Endothelial cell of umbilical vein (primary cell): ENCODE measurements around the gene TREH. TPM values are rescaled to one million over a fixed set of nuclear protein-coding genes. Genes with fewer than 3 reads are reported as not detected.

Source experiments
- BruUV-seq: library from RNA; stranded (reverse); fragments of 400-500 nt; replicated peaks from 2 replicates; lab custom pipeline; 2021; lab: Mats Ljungman, UMichigan
- CTCF ChIA-PET: fragments of 300-600, 350-600 bp; sonication (Branson Sonifier 250); formaldehyde crosslinking; loops from one replicate; lab custom pipeline; 2021; ENCODE audit warnings: antibody characterized with exemption, inconsistent platforms; lab: Charles Lee
- POLR2A ChIA-PET: fragments of 300-600, 350-600 bp; sonication (Branson Sonifier 250); formaldehyde crosslinking; loops from one replicate; lab custom pipeline; 2021; ENCODE audit warnings: antibody characterized with exemption, inconsistent platforms; lab: Charles Lee
- DNase-seq: peaks from one replicate; pipeline ENCODE4 v3.0.0-alpha.2; 2011; ENCODE audit warnings: low read depth, low spot score
- FAIRE-seq: peaks from 2 replicates; lab custom pipeline; 2011; peaks lifted over from hg19 to GRCh38; lab: Jason Lieb, UNC
- H2AFZ ChIP-seq: 2 replicates; pipeline ENCODE4 v1.6.0; 2012; ENCODE audit warnings: low read depth, low read length, control low read depth, inconsistent platforms
- H3K27ac ChIP-seq: 2 replicates; pipeline ENCODE4 v1.5.1; 2011; ENCODE audit warnings: low read depth, mild to moderate bottlenecking, control low read depth, low read length, moderate library complexity; ENCODE audit not compliant: insufficient read depth
- H3K27me3 ChIP-seq, 2 experiments: 2 replicates each; pipeline versions ENCODE4 v1.6.0 to v1.6.1; 2011; ENCODE audit warnings: low read length in 2 of 2, mixed read lengths in 1 of 2; ENCODE audit not compliant: control insufficient read depth in 2 of 2, insufficient read depth in 2 of 2
- H3K36me3 ChIP-seq, 2 experiments: 2 replicates in 1 of 2; 3 replicates in 1 of 2; pipeline ENCODE4 v1.5.1; 2011; ENCODE audit warnings: low read length in 2 of 2, mild to moderate bottlenecking in 1 of 2, moderate library complexity in 1 of 2; ENCODE audit not compliant: control insufficient read depth in 2 of 2, insufficient read depth in 2 of 2; ENCODE audit errors: extremely low read depth in 1 of 2
- H3K4me1 ChIP-seq: 3 replicates; pipeline ENCODE4 v1.5.1; 2011; ENCODE audit warnings: mild to moderate bottlenecking, low read length; ENCODE audit not compliant: control insufficient read depth, insufficient read depth; ENCODE audit errors: extremely low read depth
- H3K4me2 ChIP-seq: 2 replicates; pipeline ENCODE4 v1.6.1; 2011; ENCODE audit warnings: low read length, control low read depth, mixed read lengths; ENCODE audit not compliant: insufficient read depth
- H3K4me3 ChIP-seq, 3 experiments: fragments of 200-600 bp in 1 of 3; sonication (generic), shearing (Covaris generic) in 1 of 3; replicated peaks in 1 of 3; 2 replicates each; pipeline ENCODE4 v1.5.1; 2011 to 2016; ENCODE audit warnings: control low read depth in 3 of 3, low read length in 3 of 3, mild to moderate bottlenecking in 2 of 3, inconsistent platforms in 1 of 3, low read depth in 1 of 3, moderate library complexity in 1 of 3; ENCODE audit not compliant: insufficient read depth in 1 of 3
- H3K79me2 ChIP-seq: 2 replicates; pipeline ENCODE4 v1.6.0; 2012; ENCODE audit warnings: low read length, inconsistent platforms; ENCODE audit not compliant: control insufficient read depth, insufficient read depth
- H3K9ac ChIP-seq: replicated peaks from 2 replicates; pipeline ENCODE3; 2011; ENCODE audit warnings: low read length, control low read depth; ENCODE audit not compliant: insufficient read depth; ENCODE audit errors: extremely low read depth
- H3K9me1 ChIP-seq: replicated peaks from 3 replicates; pipeline ENCODE4 v1.6.0; 2011; ENCODE audit warnings: mild to moderate bottlenecking, low read length; ENCODE audit not compliant: control insufficient read depth, insufficient read depth; ENCODE audit errors: extremely low read depth
- H3K9me3 ChIP-seq: replicated peaks from 2 replicates; pipeline ENCODE4 v1.5.1; 2012; ENCODE audit warnings: low read length, inconsistent platforms; ENCODE audit not compliant: control insufficient read depth, insufficient read depth
- H4K20me1 ChIP-seq: replicated peaks from 2 replicates; pipeline ENCODE3; 2011; ENCODE audit warnings: mild to moderate bottlenecking, low read length; ENCODE audit not compliant: control insufficient read depth, insufficient read depth; ENCODE audit errors: extremely low read depth
- EZH2 ChIP-seq: IDR thresholded peaks from 2 replicates; pipeline ENCODE4 v1.6.1; 2012; ENCODE audit warnings: borderline replicate concordance, low read depth, mild to moderate bottlenecking, moderate library complexity, low read length, inconsistent platforms; ENCODE audit not compliant: severe bottlenecking
- FOS ChIP-seq: IDR thresholded peaks from 2 replicates; pipeline ENCODE4 v1.6.1; 2011; ENCODE audit warnings: mild to moderate bottlenecking, low read length, moderate library complexity, borderline replicate concordance; ENCODE audit not compliant: insufficient read depth
- MAX ChIP-seq: IDR thresholded peaks from 2 replicates; pipeline ENCODE4 v1.6.1; 2011; ENCODE audit not compliant: insufficient read depth, insufficient read length
- POLR2A ChIP-seq: IDR thresholded peaks from 2 replicates; pipeline ENCODE4 v1.6.1; 2012; ENCODE audit warnings: low read depth, mild to moderate bottlenecking, control low read depth, low read length
- POLR2AphosphoS5 ChIP-seq: IDR thresholded peaks from 2 replicates; pipeline ENCODE4 v1.6.1; 2012; ENCODE audit warnings: low read depth, mild to moderate bottlenecking, control low read depth, low read length, moderate library complexity; ENCODE audit not compliant: insufficient read depth
- dilution Hi-C: fragments of 300-500 bp; cut with MboI; formaldehyde crosslinking; loops from one replicate; pipeline ENCODE4 v1.15.0; 2019; ENCODE audit warnings: low sequenced_read_pairs; ENCODE audit not compliant: extremely low pct_ligation_motif_present
- intact Hi-C: fragments of 100-400 bp; cut with micrococcal nuclease; formaldehyde crosslinking; loops from one replicate; pipeline ENCODE4 v1.10.0; 2022
- polyA plus RNA-seq, 4 experiments: library from polyadenylated mRNA; depleted of rRNA in 3 of 4; stranded (reverse) in 3 of 4; unstranded in 1 of 4; fragments of >200 nt; gene quantifications; 2 replicates each; pipeline versions ENCODE4 v1.2.1 to v1.2.3, GENCODE V29; 2011 to 2012; ENCODE audit warnings: missing spikeins in 1 of 4
- total RNA-seq: library from RNA; stranded (reverse); gene quantifications from 2 replicates; pipeline ENCODE4 v1.2.3, GENCODE V29; 2021

TREH gene
- total and polyA plus RNA-seq, 2 donors (not counting 3 experiments of a cell fraction or from before 2014, with no cell fraction given): not detected

- Histone ChIP-seq H2AFZ (no peak overlapping the region), H3K4me2 (no peak overlapping the region), H3K9me3 (no peaks in the 10 kb centered on the region), H3K4me3 (no peak overlapping the region), H3K27me3 (no peaks in the 10 kb centered on the region), H3K27ac (no peak overlapping the region), H3K4me1 (no peaks in the 10 kb centered on the region), H3K9me1 (no peaks in the 10 kb centered on the region), H3K9ac (no peak overlapping the region), H4K20me1 (no peaks in the 10 kb centered on the region), H3K36me3 (peaks cover 21 to 49% of the 10 kb centered on the region in 2 experiments), H3K79me2 (peaks cover 39% of the 10 kb centered on the region)
- CTCF ChIA-PET: interaction anchor here (1.4 to 2.6 kb wide), 2 partner anchors 9 to 23 kb away, joined by 3 to 6 read pairs; partner anchors contain the start of gene PHLDB1
- no TSS peak for BruUV-seq
- dilution Hi-C loops: no loop called here
- intact Hi-C loops: no loop called here
- no peak for DNase-seq
- POLR2A ChIA-PET: no interaction called here
- FAIRE-seq: no peak
- no peak for TF ChIP-seq EZH2
- TF ChIP-seq POLR2AphosphoS5: no peak
- peak; percentile 41 for TF ChIP-seq POLR2A
- TF ChIP-seq FOS: no peak
- no peak for TF ChIP-seq MAX
Measured at GRCh38 chr11:118629761-118630661, 49.4 kb downstream of the TREH start.
